Activated CD8-positive, alpha-beta T cell treated with anti-CD3 and anti-CD28 coated beads for 36 hours (primary cell): Measurements from ENCODE around the gene PTGES2. TPM values are rescaled to one million over a fixed set of nuclear protein-coding genes. Genes with fewer than 3 reads are reported as not detected.

Experiments used
- ATAC-seq: fragments of 200-7000 bp; cut with Tn5 transposase; one replicate; pipeline ENCODE4 v1.10.0; 2021; ENCODE audit warnings: mild to moderate bottlenecking, moderate library complexity
- CTCF ChIA-PET: fragments of 350-600 bp; sonication (Branson Sonifier 250); formaldehyde crosslinking; loops from one replicate; lab custom pipeline; 2021; ENCODE audit warnings: antibody characterized with exemption; lab: Charles Lee
- POLR2A ChIA-PET: fragments of 350-600 bp; sonication (Branson Sonifier 250); formaldehyde crosslinking; loops from one replicate; lab custom pipeline; 2021; ENCODE audit warnings: antibody characterized with exemption; lab: Charles Lee
- DNase-seq: peaks from one replicate; pipeline ENCODE4 v3.0.0-alpha.2; 2020
- H3K27ac Mint-ChIP-seq: one replicate; pipeline ENCODE4 v1.8.0; 2021; ENCODE audit warnings: mild to moderate bottlenecking, mixed read lengths
- H3K27me3 Mint-ChIP-seq: one replicate; pipeline ENCODE4 v1.8.0; 2021; ENCODE audit warnings: mixed read lengths
- H3K36me3 Mint-ChIP-seq: one replicate; pipeline ENCODE4 v1.8.0; 2021; ENCODE audit warnings: low read depth, mixed read lengths
- H3K4me1 Mint-ChIP-seq: one replicate; pipeline ENCODE4 v1.8.0; 2021; ENCODE audit warnings: low read depth, mixed read lengths
- H3K4me3 Mint-ChIP-seq: one replicate; pipeline ENCODE4 v1.8.0; 2021; ENCODE audit warnings: mild to moderate bottlenecking, moderate library complexity, mixed read lengths
- H3K9me3 Mint-ChIP-seq: one replicate; pipeline ENCODE4 v1.8.0; 2021; ENCODE audit warnings: mixed read lengths
- intact Hi-C: fragments of 100-400 bp; cut with micrococcal nuclease; formaldehyde crosslinking; loops from one replicate; pipeline ENCODE4 v1.10.0; 2022
- total RNA-seq, 2 experiments: library from RNA; stranded (reverse); gene quantifications; one replicate each; pipeline ENCODE4 v1.2.3, GENCODE V29; 2021
- TF ChIP-seq, protein P1 (sequence below): fragments of 200-600 bp; IDR thresholded peaks from one replicate; pipeline ENCODE4 v1.8.0; 2022; ENCODE audit warnings: antibody characterized with exemption, mild to moderate bottlenecking

Gene PTGES2
- total RNA-seq, 2 experiments from 2014 or later: 40.8 to 49.5 TPM

GRCh38 chr9:128106181-128106939, 21.2 kb downstream of the PTGES2 start:
- TF ChIP-seq, protein P1, sequence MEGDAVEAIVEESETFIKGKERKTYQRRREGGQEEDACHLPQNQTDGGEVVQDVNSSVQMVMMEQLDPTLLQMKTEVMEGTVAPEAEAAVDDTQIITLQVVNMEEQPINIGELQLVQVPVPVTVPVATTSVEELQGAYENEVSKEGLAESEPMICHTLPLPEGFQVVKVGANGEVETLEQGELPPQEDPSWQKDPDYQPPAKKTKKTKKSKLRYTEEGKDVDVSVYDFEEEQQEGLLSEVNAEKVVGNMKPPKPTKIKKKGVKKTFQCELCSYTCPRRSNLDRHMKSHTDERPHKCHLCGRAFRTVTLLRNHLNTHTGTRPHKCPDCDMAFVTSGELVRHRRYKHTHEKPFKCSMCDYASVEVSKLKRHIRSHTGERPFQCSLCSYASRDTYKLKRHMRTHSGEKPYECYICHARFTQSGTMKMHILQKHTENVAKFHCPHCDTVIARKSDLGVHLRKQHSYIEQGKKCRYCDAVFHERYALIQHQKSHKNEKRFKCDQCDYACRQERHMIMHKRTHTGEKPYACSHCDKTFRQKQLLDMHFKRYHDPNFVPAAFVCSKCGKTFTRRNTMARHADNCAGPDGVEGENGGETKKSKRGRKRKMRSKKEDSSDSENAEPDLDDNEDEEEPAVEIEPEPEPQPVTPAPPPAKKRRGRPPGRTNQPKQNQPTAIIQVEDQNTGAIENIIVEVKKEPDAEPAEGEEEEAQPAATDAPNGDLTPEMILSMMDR: no peak
- H3K27me3 Mint-ChIP-seq: no peaks in the 10 kb centered on the region
- H3K4me1 Mint-ChIP-seq: peaks cover 26% of the 10 kb centered on the region
- peak overlapping the region; percentile 38 for H3K27ac Mint-ChIP-seq
- ATAC-seq (no peak), DNase-seq (no peak)
- peaks cover 37% of the 10 kb centered on the region for H3K36me3 Mint-ChIP-seq
- intact Hi-C loops: no loop called here
- CTCF ChIA-PET: interaction anchor here (1.2 to 4.6 kb wide), 4 partner anchors 11 to 164 kb away, joined by 4 to 28 read pairs (median 16); no protein-coding TSS in a partner anchor
- H3K4me3 Mint-ChIP-seq: no peak overlapping the region
- no peaks in the 10 kb centered on the region for H3K9me3 Mint-ChIP-seq
- POLR2A ChIA-PET: interaction anchor here (1.2 to 1.7 kb wide), 3 partner anchors 10 to 18 kb away, joined by 3 to 4 read pairs (median 3); no protein-coding TSS in a partner anchor

- no peak for DNase-seq
- TF ChIP-seq, protein P1: no peak
- Mint-ChIP-seq H3K4me1 (peaks cover 30% of the 10 kb centered on the region), H3K4me3 (no peak overlapping the region), H3K9me3 (no peaks in the 10 kb centered on the region), H3K27ac (no peak overlapping the region), H3K36me3 (peaks cover 40% of the 10 kb centered on the region), H3K27me3 (no peaks in the 10 kb centered on the region)
- ChIA-PET POLR2A (interaction anchor here (1.2 to 2.5 kb wide), 5 partner anchors 8 to 19 kb away, joined by 3 to 5 read pairs (median 4); no protein-coding TSS in a partner anchor), CTCF (interaction anchor here (0.8 to 4.6 kb wide), 4 partner anchors 12 to 163 kb away, joined by 3 to 28 read pairs (median 4); partner anchors contain the start of gene PTGES2)
- intact Hi-C loops: no loop called here
- no peak for ATAC-seq
Observed at GRCh38 chr9:128105538-128106175, 21.9 kb downstream of the PTGES2 start.

GRCh38 chr9:128104171-128104618, 23.3 kb downstream of the PTGES2 start:
- Mint-ChIP-seq H3K27ac (no peak overlapping the region), H3K36me3 (peaks cover 40% of the 10 kb centered on the region), H3K4me3 (no peak overlapping the region), H3K27me3 (no peaks in the 10 kb centered on the region), H3K4me1 (peaks cover 43% of the 10 kb centered on the region), H3K9me3 (no peaks in the 10 kb centered on the region)
- TF ChIP-seq, protein P1: no peak
- POLR2A ChIA-PET: interaction anchor here (0.9 to 2.5 kb wide), 3 partner anchors 10 to 77 kb away, joined by 4 to 5 read pairs (median 5); no protein-coding TSS in a partner anchor
- intact Hi-C loops: no loop called here
- ATAC-seq: no peak
- DNase-seq: no peak
- CTCF ChIA-PET: interaction anchor here (1.0 to 4.6 kb wide), 5 partner anchors 9 to 69 kb away, joined by 3 to 28 read pairs (median 3); partner anchors contain the start of gene NAIF1

DNA sequence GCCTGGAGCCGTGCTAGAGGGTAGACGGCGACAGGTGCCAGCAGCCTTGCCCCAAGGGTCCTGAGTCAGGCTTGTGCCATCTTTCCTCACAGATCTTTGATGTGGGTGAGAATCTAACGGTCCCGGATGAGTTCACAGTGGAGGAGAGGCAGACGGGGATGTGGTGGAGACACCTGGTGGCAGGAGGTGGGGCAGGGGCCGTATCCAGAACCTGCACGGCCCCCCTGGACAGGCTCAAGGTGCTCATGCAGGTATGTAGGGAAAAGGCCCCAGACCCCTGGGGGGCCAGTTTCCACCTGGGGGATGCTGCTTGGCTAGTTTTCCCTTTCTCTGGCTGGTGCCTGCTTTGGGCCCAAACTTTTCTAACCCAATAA, 24.0 kb downstream of the PTGES2 start:
- ChIA-PET CTCF (interaction anchor here (0.9 to 4.6 kb wide), 9 partner anchors 9 to 160 kb away, joined by 3 to 28 read pairs (median 5); partner anchors contain the start of gene NAIF1), POLR2A (interaction anchor here (0.9 to 2.5 kb wide), 5 partner anchors 10 to 77 kb away, joined by 3 to 8 read pairs (median 5); no protein-coding TSS in a partner anchor)
- H3K9me3 Mint-ChIP-seq: no peaks in the 10 kb centered on the region
- peaks cover 40% of the 10 kb centered on the region for H3K36me3 Mint-ChIP-seq
- TF ChIP-seq, protein P1: peak; percentile 53
- DNase-seq (peak; percentile 68), ATAC-seq (peak; percentile 74)
- intact Hi-C loops: no loop called here
- peaks cover 49% of the 10 kb centered on the region for H3K4me1 Mint-ChIP-seq
- H3K27me3 Mint-ChIP-seq: no peaks in the 10 kb centered on the region
- H3K4me3 Mint-ChIP-seq: no peak overlapping the region
- peak overlapping the region; percentile 75 for H3K27ac Mint-ChIP-seq
